ENCODE measurements around the gene MT1F.

GRCh38 chr16:56641166-56641565 lies 16.6 kb upstream of the MT1F start:
- TF ChIP-seq POLR2A (IDR thresholded peaks at IDR 0.05; ENCODE audit: low read length) (no peak), GATA1 (IDR thresholded peaks at IDR 0.05; ENCODE audit: low read depth, low read length) (no peak)
